Tibial nerve (tissue), 3 donors: Measurements from ENCODE around the gene RGS21.

Experiments
- POLR2A ChIP-seq, 2 donors: fragments of 450-650 bp; IDR thresholded peaks; one replicate each; pipeline ENCODE4 v1.6.1; 2017; ENCODE audit warnings: antibody characterized with exemption in 2 of 2, mild to moderate bottlenecking in 2 of 2, moderate library complexity in 2 of 2
- TF ChIP-seq, protein P1 (sequence below), 5 experiments: fragments of 200-600 bp in 3 of 5; fragments of 450-650 bp in 2 of 5; sonication (generic) in 3 of 5; IDR thresholded peaks; one replicate each; pipeline ENCODE4 v1.5.1; 2016 to 2019; ENCODE audit warnings: antibody characterized with exemption in 5 of 5, mild to moderate bottlenecking in 3 of 5, moderate library complexity in 2 of 5

DNA sequence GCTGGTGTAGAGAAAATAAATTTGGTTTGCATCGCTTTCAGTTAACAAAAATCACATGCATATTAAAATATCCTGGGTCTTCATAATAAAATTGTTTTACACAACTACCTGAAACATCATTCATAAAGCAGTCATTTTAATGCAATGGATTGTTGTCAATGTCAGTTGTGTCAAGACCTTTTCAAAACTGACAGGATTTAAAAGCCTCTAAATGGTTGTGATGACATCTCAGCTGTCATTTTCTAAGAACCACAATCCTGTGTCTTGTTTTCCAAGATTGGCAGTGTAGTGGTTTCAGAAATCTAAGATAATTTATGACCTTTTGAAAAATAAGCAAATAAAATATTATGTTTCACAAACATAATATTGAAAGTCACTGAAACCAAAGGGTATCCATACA, 42.0 kb downstream of the RGS21 start:
- TF ChIP-seq, protein P1, sequence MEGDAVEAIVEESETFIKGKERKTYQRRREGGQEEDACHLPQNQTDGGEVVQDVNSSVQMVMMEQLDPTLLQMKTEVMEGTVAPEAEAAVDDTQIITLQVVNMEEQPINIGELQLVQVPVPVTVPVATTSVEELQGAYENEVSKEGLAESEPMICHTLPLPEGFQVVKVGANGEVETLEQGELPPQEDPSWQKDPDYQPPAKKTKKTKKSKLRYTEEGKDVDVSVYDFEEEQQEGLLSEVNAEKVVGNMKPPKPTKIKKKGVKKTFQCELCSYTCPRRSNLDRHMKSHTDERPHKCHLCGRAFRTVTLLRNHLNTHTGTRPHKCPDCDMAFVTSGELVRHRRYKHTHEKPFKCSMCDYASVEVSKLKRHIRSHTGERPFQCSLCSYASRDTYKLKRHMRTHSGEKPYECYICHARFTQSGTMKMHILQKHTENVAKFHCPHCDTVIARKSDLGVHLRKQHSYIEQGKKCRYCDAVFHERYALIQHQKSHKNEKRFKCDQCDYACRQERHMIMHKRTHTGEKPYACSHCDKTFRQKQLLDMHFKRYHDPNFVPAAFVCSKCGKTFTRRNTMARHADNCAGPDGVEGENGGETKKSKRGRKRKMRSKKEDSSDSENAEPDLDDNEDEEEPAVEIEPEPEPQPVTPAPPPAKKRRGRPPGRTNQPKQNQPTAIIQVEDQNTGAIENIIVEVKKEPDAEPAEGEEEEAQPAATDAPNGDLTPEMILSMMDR (IDR thresholded peaks at IDR 0.05): no peak
- no peak for TF ChIP-seq POLR2A (IDR thresholded peaks at IDR 0.05)
